WERI-Rb-1 (cell line): Measurements from ENCODE around the gene CCDC185.

Experiments
- DNase-seq: peaks from one replicate; pipeline ENCODE4 v3.0.0-alpha.2; 2020
- H3K27ac ChIP-seq: fragments of 250-450 bp; sonication (Bioruptor Pico); 2 replicates; pipeline ENCODE4 v1.5.1; 2020; ENCODE audit warnings: mild to moderate bottlenecking, moderate library complexity
- H3K27me3 ChIP-seq: fragments of 250-450 bp; sonication (Bioruptor Pico); 2 replicates; pipeline ENCODE4 v1.5.1; 2021; ENCODE audit warnings: mild to moderate bottlenecking, low read depth, moderate library complexity; ENCODE audit not compliant: insufficient read depth, severe bottlenecking
- H3K36me3 ChIP-seq: fragments of 250-450 bp; sonication (Bioruptor Pico); 2 replicates; pipeline ENCODE4 v1.5.1; 2020; ENCODE audit warnings: mild to moderate bottlenecking, moderate library complexity
- H3K4me3 ChIP-seq: 2 replicates; pipeline ENCODE4 v1.5.1; 2011; ENCODE audit warnings: low read depth, mild to moderate bottlenecking, control low read depth, low read length
- H3K9me3 ChIP-seq: fragments of 250-450 bp; sonication (Bioruptor Pico); 2 replicates; pipeline ENCODE4 v1.5.1; 2021; ENCODE audit warnings: mild to moderate bottlenecking, moderate library complexity; ENCODE audit not compliant: severe bottlenecking
- TF ChIP-seq, protein P1 (sequence below): IDR thresholded peaks from 2 replicates; pipeline ENCODE4 v1.5.1; 2011; ENCODE audit warnings: low read depth, mild to moderate bottlenecking, control low read depth, inconsistent platforms, low read length

CCDC185 gene

DNA sequence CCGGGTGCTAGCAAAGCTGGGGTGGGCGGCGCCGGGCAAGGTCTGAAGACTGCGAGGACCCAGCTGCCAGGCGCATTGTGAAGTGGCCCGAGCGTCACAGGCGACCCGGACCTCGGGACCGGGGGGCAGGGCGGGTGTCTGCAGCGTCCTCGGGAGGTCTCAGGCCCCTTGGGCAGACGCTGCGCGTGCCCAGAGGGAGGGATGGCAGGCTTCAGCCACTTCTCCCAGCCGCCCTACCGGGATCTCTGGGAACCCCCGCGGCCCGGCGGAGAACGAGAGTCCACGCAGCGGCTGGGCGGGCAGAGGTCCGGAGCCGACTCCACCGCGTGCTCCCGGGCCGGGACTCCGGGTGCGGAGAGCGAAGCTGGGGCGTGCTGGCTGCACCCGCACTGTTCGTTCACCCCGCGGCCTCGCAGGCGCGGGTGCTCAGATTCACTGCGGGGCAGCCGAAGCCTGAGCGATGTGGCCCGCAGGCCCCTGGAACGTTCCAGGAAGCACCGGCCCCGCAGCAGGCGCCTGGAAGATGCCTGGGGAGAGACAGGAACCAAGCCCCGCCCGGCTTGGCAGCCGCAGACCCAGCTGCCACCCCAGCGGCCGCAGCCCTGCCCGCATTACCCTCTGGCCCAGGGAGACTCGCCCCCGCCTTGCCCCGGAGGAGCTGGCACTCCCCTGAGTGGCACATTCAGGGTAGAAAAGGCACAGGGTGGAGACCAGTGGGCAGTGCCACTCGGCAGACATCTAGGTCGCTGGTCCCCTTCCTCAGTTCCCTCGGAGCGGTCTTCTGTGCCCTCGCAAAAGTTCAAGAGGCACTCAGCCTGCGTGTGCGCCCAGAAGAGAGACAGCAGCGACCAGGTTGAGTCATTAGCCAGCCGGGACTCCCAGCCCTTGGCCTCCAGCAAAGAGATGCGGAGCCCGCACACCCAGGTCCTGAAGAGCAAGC lies at the start of gene CCDC185:
Gene CCDC185 (plus strand): TSS at position 141 of the 940 bp plus-strand sequence. CDS start 61 bp downstream, at position 202.
- Histone ChIP-seq H3K9me3 (no peaks in the 10 kb centered on the region), H3K4me3 (no peak within 1 kb of the TSS), H3K36me3 (no peaks in the 10 kb centered on the region), H3K27ac (no peak within 1 kb of the TSS), H3K27me3 (no peaks in the 10 kb centered on the region)
- TF ChIP-seq, protein P1, sequence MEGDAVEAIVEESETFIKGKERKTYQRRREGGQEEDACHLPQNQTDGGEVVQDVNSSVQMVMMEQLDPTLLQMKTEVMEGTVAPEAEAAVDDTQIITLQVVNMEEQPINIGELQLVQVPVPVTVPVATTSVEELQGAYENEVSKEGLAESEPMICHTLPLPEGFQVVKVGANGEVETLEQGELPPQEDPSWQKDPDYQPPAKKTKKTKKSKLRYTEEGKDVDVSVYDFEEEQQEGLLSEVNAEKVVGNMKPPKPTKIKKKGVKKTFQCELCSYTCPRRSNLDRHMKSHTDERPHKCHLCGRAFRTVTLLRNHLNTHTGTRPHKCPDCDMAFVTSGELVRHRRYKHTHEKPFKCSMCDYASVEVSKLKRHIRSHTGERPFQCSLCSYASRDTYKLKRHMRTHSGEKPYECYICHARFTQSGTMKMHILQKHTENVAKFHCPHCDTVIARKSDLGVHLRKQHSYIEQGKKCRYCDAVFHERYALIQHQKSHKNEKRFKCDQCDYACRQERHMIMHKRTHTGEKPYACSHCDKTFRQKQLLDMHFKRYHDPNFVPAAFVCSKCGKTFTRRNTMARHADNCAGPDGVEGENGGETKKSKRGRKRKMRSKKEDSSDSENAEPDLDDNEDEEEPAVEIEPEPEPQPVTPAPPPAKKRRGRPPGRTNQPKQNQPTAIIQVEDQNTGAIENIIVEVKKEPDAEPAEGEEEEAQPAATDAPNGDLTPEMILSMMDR = no peak
- no peak for DNase-seq

DNA sequence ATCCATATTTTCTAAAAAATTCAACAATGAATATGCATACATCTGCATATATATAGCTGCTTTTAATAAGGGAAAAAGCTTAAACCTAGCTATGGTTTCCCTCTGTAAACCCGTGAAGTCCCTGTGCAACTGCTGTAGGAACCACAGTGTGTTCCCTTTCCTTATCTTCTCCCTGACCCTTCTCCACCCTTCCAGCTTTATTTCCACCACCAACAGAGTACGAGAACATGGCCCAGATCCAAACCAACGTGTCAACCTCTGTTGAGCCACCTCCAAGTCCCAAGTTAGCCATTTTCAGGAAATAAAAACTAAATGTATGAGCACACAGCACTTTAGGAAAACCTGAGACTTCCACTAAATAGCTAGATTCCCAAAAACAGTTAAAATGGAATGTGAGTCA lies 49.5 kb upstream of the CCDC185 start:
- Histone ChIP-seq H3K36me3 (no peaks in the 10 kb centered on the region), H3K9me3 (no peaks in the 10 kb centered on the region), H3K27ac (no peak overlapping the region), H3K4me3 (no peak overlapping the region), H3K27me3 (no peaks in the 10 kb centered on the region)
- TF ChIP-seq, protein P1 = no peak
- no peak for DNase-seq

DNA sequence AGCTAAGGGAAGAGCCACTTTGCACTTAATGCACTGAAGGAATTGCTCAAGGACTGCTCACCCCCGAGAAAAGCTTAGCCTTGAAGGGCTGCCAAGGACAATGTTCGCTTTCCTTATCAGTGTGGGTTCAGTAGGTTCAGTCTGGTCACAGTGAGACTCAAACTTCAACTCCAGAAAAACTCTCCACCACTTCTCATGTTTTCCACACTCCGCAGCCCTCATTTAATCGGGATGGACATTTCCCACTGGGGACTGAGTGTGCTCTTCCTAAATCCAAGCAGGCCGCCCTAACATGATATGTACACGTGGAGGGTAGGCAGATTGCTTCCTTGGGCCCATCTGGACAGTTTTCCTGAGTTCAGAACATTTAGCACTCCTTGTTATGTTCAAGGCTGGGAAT lies 48.7 kb upstream of the CCDC185 start:
- DNase-seq = no peak
- no peaks in the 10 kb centered on the region for H3K9me3 ChIP-seq
- H3K4me3 ChIP-seq = no peak overlapping the region
- TF ChIP-seq, protein P1 = no peak
- no peak overlapping the region for H3K27ac ChIP-seq
- no peaks in the 10 kb centered on the region for H3K36me3 ChIP-seq
- no peaks in the 10 kb centered on the region for H3K27me3 ChIP-seq

DNA sequence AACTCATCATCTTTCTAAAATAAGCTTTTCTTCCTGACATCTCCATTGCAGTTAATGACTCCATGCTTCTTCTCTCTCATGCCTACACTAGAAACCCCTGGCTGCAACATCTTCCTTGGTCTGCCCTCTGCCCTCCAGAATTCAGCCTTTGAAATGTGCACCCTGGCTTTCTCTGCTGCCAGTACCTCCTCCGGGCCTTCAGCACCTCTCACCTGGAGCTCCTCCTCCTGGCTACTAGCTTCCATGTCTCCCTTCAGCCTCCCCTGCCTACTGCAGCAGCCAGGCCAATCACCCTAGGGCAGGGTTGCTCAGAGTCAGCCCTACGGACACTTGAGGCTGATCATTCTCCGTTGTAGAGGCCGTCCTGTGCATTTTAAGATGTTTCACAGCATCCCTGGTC lies 47.5 kb upstream of the CCDC185 start:
- TF ChIP-seq, protein P1 = no peak
- Histone ChIP-seq H3K4me3 (no peak overlapping the region), H3K27me3 (no peaks in the 10 kb centered on the region), H3K9me3 (no peaks in the 10 kb centered on the region), H3K36me3 (no peaks in the 10 kb centered on the region), H3K27ac (no peak overlapping the region)
- DNase-seq = no peak

DNA sequence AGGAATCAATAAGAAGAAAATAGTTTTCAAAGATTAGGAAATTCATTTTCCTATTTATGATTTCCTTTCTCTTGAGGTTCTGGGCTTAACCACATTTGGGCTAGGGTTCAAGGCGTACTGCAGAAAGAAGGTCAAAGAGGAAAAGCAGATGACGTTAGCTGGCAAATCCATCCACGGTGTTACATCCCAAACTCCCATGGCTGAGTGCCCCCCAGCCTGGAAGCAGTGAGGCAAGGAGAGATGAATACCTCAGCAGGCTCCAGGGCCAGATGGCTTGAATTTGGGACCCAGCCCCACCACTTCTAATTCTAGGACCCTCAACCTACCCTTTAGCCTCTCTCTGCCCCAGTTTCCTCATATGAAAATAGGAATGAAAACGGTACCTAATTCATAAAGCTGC lies 46.9 kb upstream of the CCDC185 start:
- no peak overlapping the region for H3K27ac ChIP-seq
- TF ChIP-seq, protein P1 = no peak

More for the DNA sequence above, 46.9 kb upstream of the CCDC185 start:
- DNase-seq = no peak
- no peaks in the 10 kb centered on the region for H3K27me3 ChIP-seq
- H3K36me3 ChIP-seq = no peaks in the 10 kb centered on the region
- no peak overlapping the region for H3K4me3 ChIP-seq
- no peaks in the 10 kb centered on the region for H3K9me3 ChIP-seq
